ENCODE measurements around the gene INMT. TPM values are rescaled to one million over a fixed set of nuclear protein-coding genes. Genes with fewer than 3 reads are reported as not detected.

INMT gene
- total and polyA plus RNA-seq, 10 of the 15 experiments (the other 5 are each of a cell fraction or from before 2014, with no cell fraction given): 0.03 to 0.20 (median 0.10) TPM; not detected in 7

- ChIA-PET RAD21 (ENCODE audit: unreplicated experiment) (no interaction called here), SMC1A (ENCODE audit: uncharacterized antibody, unreplicated experiment) (interaction anchor here (0.6 kb wide), 1 partner anchor 337 kb away, joined by 3 read pairs; no protein-coding TSS in a partner anchor), POLR2A (interaction anchor here (0.6 to 0.7 kb wide), 2 partner anchors 613 to 1231 kb away, joined by 7 read pairs; no protein-coding TSS in a partner anchor), CTCF (no interaction called here)
- Histone ChIP-seq H4K20me1 (ENCODE audit: control insufficient read depth, insufficient read depth) (no peaks in the 10 kb centered on the region), H3K4me1 (ENCODE audit: control insufficient read depth, insufficient read depth, low read length) (no peaks in the 10 kb centered on the region), H3K27me3 (replicated peaks in 1 of 2; ENCODE audit: control insufficient read depth in 2 of 2, insufficient read depth in 2 of 2, low read length in 1 of 2) (no peaks in the 10 kb centered on the region), H3K9ac (ENCODE audit: control insufficient read depth, insufficient read depth, low read length) (no peak overlapping the region), H3K4me2 (ENCODE audit: control insufficient read depth, insufficient read depth) (no peak overlapping the region), H3K36me3 (ENCODE audit: control insufficient read depth in 2 of 2, insufficient read depth in 2 of 2, low read length in 1 of 2) (no peaks in the 10 kb centered on the region; a peak in 1 of 4 replicates), H3K4me3 (no peak overlapping the region), H2AFZ (ENCODE audit: control insufficient read depth, low read depth, low read length) (no peak overlapping the region), H3K9me3 (replicated peaks; ENCODE audit: control insufficient read depth, insufficient read depth, low read length) (no peaks in the 10 kb centered on the region), H3K79me2 (ENCODE audit: control insufficient read depth, insufficient read depth, low read length) (no peaks in the 10 kb centered on the region), H3K27ac (ENCODE audit: control insufficient read depth, insufficient read depth) (no peak overlapping the region)
- no peak for FAIRE-seq
- BruUV-seq (replicated peaks): no TSS peak
- intact Hi-C loops (cut with micrococcal nuclease; ENCODE audit: unreplicated experiment): no loop called here
- no peak for TF ChIP-seq IKZF2 (IDR thresholded peaks at IDR 0.05)
- no peak for TF ChIP-seq PML (IDR thresholded peaks at IDR 0.05; ENCODE audit: low read length)
- TF ChIP-seq KAT2A (conservative IDR thresholded peaks at IDR 0.05; ENCODE audit: control insufficient read depth, low read depth, low read length): no peak
- no peak for TF ChIP-seq SIN3A (IDR thresholded peaks at IDR 0.05; ENCODE audit: low read depth, low read length)
- TF ChIP-seq, protein P1, sequence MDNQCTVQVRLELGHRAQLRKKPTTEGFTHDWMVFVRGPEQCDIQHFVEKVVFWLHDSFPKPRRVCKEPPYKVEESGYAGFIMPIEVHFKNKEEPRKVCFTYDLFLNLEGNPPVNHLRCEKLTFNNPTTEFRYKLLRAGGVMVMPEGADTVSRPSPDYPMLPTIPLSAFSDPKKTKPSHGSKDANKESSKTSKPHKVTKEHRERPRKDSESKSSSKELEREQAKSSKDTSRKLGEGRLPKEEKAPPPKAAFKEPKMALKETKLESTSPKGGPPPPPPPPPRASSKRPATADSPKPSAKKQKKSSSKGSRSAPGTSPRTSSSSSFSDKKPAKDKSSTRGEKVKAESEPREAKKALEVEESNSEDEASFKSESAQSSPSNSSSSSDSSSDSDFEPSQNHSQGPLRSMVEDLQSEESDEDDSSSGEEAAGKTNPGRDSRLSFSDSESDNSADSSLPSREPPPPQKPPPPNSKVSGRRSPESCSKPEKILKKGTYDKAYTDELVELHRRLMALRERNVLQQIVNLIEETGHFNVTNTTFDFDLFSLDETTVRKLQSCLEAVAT (IDR thresholded peaks at IDR 0.05): no peak
- TF ChIP-seq, protein P2, sequence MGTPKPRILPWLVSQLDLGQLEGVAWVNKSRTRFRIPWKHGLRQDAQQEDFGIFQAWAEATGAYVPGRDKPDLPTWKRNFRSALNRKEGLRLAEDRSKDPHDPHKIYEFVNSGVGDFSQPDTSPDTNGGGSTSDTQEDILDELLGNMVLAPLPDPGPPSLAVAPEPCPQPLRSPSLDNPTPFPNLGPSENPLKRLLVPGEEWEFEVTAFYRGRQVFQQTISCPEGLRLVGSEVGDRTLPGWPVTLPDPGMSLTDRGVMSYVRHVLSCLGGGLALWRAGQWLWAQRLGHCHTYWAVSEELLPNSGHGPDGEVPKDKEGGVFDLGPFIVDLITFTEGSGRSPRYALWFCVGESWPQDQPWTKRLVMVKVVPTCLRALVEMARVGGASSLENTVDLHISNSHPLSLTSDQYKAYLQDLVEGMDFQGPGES (IDR thresholded peaks at IDR 0.05): no peak
- no peak for TF ChIP-seq IKZF1 (conservative IDR thresholded peaks at IDR 0.05)
- no peak for TF ChIP-seq BHLHE40 (IDR thresholded peaks at IDR 0.05; ENCODE audit: borderline replicate concordance in 1 of 2, low read depth in 2 of 2, low read length in 1 of 2)
- no peak for TF ChIP-seq STAT3 (IDR thresholded peaks at IDR 0.05; ENCODE audit: low read depth, low read length)
- TF ChIP-seq ESRRA (IDR thresholded peaks at IDR 0.05; ENCODE audit: low read length): no peak
- TF ChIP-seq MTA2 (IDR thresholded peaks at IDR 0.05; ENCODE audit: low read depth): no peak
- 89% methylated on average over 9 of the region's 9 CpGs for WGBS (ENCODE audit: insufficient coverage, insufficient replicate concordance, low lambda C conversion rate, missing lambda C conversion rate)
- no peak for DNase-seq (ENCODE audit: low read depth, low spot score)
- in situ Hi-C loops (cut with MboI): no loop called here
- ATAC-seq: no peak
Observed at GRCh38 chr7:30785786-30786185, 33.9 kb downstream of the INMT start.
